Activated CD4-positive, alpha-beta T cell treated with anti-CD3 and anti-CD28 coated beads for 4 hours (primary cell): ENCODE results near the gene MTIF2.
"Not testable (repeated sequence)": the region's sequence is repeated elsewhere in the genome, so short reads cannot be mapped to it uniquely, and the experiment has no call there.

Experiments
- DNase-seq, 2 donors: peaks; one replicate each; pipeline ENCODE4 v3.0.0-alpha.2; 2020

The MTIF2 gene

GRCh38 chr2:55186837-55187236, 82.2 kb downstream of the MTIF2 start:
- DNase-seq = not testable (repeated sequence)
